ENCODE measurements around the gene TMEM117.

TMEM117 gene

DNA sequence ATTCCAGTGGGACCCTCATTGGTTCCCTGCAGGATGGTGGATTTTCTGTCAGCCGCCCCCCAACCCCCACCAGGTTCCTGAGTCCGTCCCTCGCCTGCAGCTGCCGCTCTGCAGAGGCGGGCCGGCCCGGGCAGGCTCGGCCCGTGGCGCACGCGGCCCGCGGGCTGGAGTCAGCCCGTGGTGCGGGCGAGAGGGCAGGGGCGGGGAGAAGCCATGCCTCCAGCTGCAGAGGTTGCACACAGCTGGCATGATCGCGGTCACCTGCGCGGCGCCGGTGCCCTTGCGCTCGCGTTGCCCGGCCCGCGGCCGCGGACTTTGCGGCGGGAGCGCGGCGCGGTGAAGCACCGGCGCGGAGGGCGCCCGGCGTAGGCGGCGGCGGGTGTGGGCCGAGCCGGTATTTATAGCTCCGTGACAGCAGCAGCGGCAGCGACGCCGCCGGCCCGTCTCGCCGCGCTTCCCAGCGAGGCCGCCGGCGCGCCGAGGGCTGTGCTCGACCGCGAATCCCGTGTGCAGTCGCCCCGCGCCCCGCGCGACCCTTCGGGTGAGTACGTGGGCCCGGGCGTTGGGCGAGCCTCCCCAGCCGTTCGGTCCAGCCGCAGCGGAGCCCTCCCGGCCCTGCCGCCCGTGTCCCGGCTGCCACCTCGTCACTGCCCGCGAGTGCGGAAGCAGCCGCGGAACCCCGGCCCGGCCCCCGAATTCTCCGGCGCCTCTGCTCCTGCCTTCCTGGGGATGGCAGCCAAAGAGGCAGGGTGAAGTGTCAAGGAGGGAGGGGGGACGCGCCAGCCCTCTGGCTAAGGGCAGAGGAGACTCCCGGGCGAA lies at the start of gene TMEM117:
Gene TMEM117, plus strand, starts transcription at position 426 of the 819 bp plus-strand sequence.
- Histone ChIP-seq H3K79me2 (ENCODE audit: insufficient read depth, low read length) (no peaks in the 10 kb centered on the region), H3K9me3 (ENCODE audit: low read length) (no peaks in the 10 kb centered on the region), H4K20me1 (ENCODE audit: insufficient read depth, low read length) (no peaks in the 10 kb centered on the region), H3K4me3 (ENCODE audit: low read depth, low read length, poor library complexity, severe bottlenecking) (peak within 1 kb of the TSS; percentile 80), H3K27me3 (ENCODE audit: insufficient read depth, low read length) (no peaks in the 10 kb centered on the region), H2AFZ (ENCODE audit: low read length) (no peak within 1 kb of the TSS), H3K9ac (ENCODE audit: low read length) (peak within 1 kb of the TSS; percentile 61), H3K36me3 (ENCODE audit: insufficient read depth, low read length) (no peaks in the 10 kb centered on the region), H3F3A (ENCODE audit: insufficient read depth, low read length) (no peaks in the 10 kb centered on the region), H3K4me2 (ENCODE audit: low read length) (peak within 1 kb of the TSS; percentile 99), H3K27ac (ENCODE audit: low read depth, low read length, poor library complexity, severe bottlenecking) (no peak within 1 kb of the TSS), H3K9me2 (ENCODE audit: low read depth, low read length) (no peaks in the 10 kb centered on the region), H3K4me1 (ENCODE audit: insufficient read depth, low read length, severe bottlenecking) (peaks cover 14% of the 10 kb centered on the region)
- TF ChIP-seq, protein P1, sequence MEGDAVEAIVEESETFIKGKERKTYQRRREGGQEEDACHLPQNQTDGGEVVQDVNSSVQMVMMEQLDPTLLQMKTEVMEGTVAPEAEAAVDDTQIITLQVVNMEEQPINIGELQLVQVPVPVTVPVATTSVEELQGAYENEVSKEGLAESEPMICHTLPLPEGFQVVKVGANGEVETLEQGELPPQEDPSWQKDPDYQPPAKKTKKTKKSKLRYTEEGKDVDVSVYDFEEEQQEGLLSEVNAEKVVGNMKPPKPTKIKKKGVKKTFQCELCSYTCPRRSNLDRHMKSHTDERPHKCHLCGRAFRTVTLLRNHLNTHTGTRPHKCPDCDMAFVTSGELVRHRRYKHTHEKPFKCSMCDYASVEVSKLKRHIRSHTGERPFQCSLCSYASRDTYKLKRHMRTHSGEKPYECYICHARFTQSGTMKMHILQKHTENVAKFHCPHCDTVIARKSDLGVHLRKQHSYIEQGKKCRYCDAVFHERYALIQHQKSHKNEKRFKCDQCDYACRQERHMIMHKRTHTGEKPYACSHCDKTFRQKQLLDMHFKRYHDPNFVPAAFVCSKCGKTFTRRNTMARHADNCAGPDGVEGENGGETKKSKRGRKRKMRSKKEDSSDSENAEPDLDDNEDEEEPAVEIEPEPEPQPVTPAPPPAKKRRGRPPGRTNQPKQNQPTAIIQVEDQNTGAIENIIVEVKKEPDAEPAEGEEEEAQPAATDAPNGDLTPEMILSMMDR (IDR thresholded peaks at IDR 0.05; ENCODE audit: low read length), result no peak
- TF ChIP-seq EZH2 (IDR thresholded peaks at IDR 0.05; ENCODE audit: borderline replicate concordance, low read length), result no peak

DNA sequence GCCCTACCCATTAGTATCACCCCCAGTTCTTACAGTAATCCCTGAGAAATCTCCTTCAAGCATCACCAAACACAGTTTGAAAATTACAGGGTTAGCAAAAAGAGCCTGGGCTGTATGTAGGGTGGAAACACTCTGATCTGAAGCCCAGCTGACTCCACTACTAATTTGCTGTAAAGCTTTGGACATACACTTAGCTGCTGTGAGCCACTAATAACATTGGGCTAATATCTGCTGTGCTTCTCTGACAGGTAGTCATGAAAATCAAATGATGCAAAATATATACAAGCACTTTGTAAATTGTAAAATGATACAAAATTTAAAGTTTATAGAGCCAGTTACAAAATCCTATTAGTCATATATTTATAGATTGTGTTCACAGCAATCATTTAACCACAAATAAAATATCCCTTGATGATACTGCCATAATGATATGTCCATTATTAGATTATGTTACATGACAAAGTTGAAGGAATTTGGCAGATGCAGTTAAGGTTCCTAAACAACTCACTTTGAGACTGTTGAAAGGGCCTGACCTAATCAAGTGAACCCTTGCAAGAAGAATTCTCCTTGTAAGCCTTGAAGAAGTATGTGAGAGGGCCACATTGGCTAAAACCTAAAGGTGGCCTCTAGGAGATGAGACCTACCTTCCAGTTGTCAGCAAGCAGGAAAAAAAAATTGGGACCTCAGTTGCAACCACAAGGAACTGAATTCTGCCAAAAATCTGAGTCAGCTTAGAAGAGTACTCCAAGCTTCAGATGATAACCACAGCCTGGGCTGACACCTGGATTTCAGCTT lies 48.8 kb upstream of the TMEM117 start:
- Histone ChIP-seq H4K20me1 (ENCODE audit: insufficient read depth, low read length) (no peaks in the 10 kb centered on the region), H3K36me3 (ENCODE audit: insufficient read depth, low read length) (peaks cover 52% of the 10 kb centered on the region), H3K4me3 (ENCODE audit: low read depth, low read length, poor library complexity, severe bottlenecking) (no peak overlapping the region), H3K27ac (ENCODE audit: low read depth, low read length, poor library complexity, severe bottlenecking) (no peak overlapping the region), H3K4me2 (ENCODE audit: low read length) (no peak overlapping the region), H3K4me1 (ENCODE audit: insufficient read depth, low read length, severe bottlenecking) (no peaks in the 10 kb centered on the region), H3K79me2 (ENCODE audit: insufficient read depth, low read length) (no peaks in the 10 kb centered on the region), H3F3A (ENCODE audit: insufficient read depth, low read length) (no peaks in the 10 kb centered on the region), H3K9ac (ENCODE audit: low read length) (no peak overlapping the region), H3K9me3 (ENCODE audit: low read length) (no peaks in the 10 kb centered on the region), H2AFZ (ENCODE audit: low read length) (no peak overlapping the region), H3K27me3 (ENCODE audit: insufficient read depth, low read length) (no peaks in the 10 kb centered on the region), H3K9me2 (ENCODE audit: low read depth, low read length) (no peaks in the 10 kb centered on the region)
- TF ChIP-seq, protein P1 (IDR thresholded peaks at IDR 0.05; ENCODE audit: low read length), result no peak
- TF ChIP-seq EZH2 (IDR thresholded peaks at IDR 0.05; ENCODE audit: borderline replicate concordance, low read length), result no peak

DNA sequence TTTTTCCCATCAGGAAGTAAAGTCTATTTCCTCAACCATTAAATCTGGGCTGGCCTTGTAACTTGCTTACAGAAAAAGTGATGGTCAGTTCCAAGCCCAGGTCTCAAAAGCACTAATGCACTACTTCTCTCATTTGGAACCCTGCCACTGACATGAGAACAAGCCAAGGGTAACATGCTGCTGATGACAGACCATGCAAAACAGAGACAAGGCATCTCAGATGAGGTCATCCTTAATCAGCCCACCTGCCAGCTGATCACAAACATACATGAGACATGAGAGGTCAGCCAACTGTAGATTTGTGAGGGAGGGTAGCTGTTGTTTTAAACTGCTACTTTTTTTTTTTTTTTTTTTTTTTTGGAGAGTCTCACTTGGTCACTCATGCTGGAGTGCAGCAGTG lies 45.9 kb upstream of the TMEM117 start:
- no peak overlapping the region for H2AFZ ChIP-seq (ENCODE audit: low read length)

More for the DNA sequence above, 45.9 kb upstream of the TMEM117 start:
- Histone ChIP-seq H3K9me2 (ENCODE audit: low read depth, low read length) (no peaks in the 10 kb centered on the region), H3K36me3 (ENCODE audit: insufficient read depth, low read length) (peaks cover 32% of the 10 kb centered on the region), H3K79me2 (ENCODE audit: insufficient read depth, low read length) (no peaks in the 10 kb centered on the region), H3F3A (ENCODE audit: insufficient read depth, low read length) (no peaks in the 10 kb centered on the region), H3K4me1 (ENCODE audit: insufficient read depth, low read length, severe bottlenecking) (no peaks in the 10 kb centered on the region), H3K9me3 (ENCODE audit: low read length) (no peaks in the 10 kb centered on the region), H3K4me3 (ENCODE audit: low read depth, low read length, poor library complexity, severe bottlenecking) (no peak overlapping the region), H3K4me2 (ENCODE audit: low read length) (no peak overlapping the region), H4K20me1 (ENCODE audit: insufficient read depth, low read length) (no peaks in the 10 kb centered on the region), H3K9ac (ENCODE audit: low read length) (no peak overlapping the region), H3K27ac (ENCODE audit: low read depth, low read length, poor library complexity, severe bottlenecking) (no peak overlapping the region), H3K27me3 (ENCODE audit: insufficient read depth, low read length) (no peaks in the 10 kb centered on the region)
- no peak for TF ChIP-seq EZH2 (IDR thresholded peaks at IDR 0.05; ENCODE audit: borderline replicate concordance, low read length)
- TF ChIP-seq, protein P1 (IDR thresholded peaks at IDR 0.05; ENCODE audit: low read length), result no peak

All from OCI-LY1 (cell line).